Kidney epithelial cell (primary cell): ENCODE results near the gene HSD17B8. TPM values are rescaled to one million over a fixed set of nuclear protein-coding genes. Genes with fewer than 3 reads are reported as not detected.

ENCODE experiments used
- DNase-seq: peaks from one replicate; pipeline ENCODE4 v3.0.0-alpha.2; 2010; ENCODE audit warnings: low read depth
- H3K27me3 ChIP-seq: 2 replicates; pipeline ENCODE4 v1.6.0; 2011; ENCODE audit warnings: low read length; ENCODE audit not compliant: control insufficient read depth, insufficient read depth
- H3K36me3 ChIP-seq: 2 replicates; pipeline ENCODE4 v1.5.1; 2011; ENCODE audit warnings: low read length; ENCODE audit not compliant: control insufficient read depth, insufficient read depth
- H3K4me3 ChIP-seq: 2 replicates; pipeline ENCODE4 v1.5.1; 2011; ENCODE audit warnings: low read depth, mild to moderate bottlenecking, control low read depth, low read length
- total RNA-seq: library from RNA; depleted of rRNA; stranded (reverse); fragments of >200 nt; gene quantifications from 2 replicates; pipeline ENCODE4 v1.2.3, GENCODE V29; 2015
- TF ChIP-seq, protein P1 (sequence below): IDR thresholded peaks from 2 replicates; pipeline ENCODE4 v1.5.1; 2011; ENCODE audit warnings: mild to moderate bottlenecking, moderate library complexity, low read length, control low read depth, inconsistent platforms; ENCODE audit not compliant: insufficient read depth, poor library complexity, severe bottlenecking

HSD17B8 gene
- total RNA-seq, 1 donor from 2014 or later = 13.1 TPM

DNA sequence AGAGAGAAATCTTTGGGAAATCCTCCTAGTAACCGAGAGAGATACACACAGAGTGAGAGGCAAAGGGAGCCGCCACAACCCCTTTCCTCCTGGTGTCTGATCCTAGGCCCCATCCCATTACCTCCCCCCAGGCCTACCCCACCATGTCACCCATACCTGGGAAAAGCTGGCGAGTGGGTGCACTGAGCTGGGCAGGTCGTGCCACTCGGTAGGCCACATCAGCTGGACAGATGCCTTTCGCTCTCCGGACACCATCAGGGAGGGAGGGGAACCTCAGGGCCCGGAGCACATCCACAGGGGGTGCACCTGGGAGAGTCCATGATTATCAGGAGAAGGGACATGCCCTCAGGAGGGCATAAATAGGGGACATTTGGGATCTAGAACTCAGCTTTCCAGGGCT lies 15.3 kb upstream of the HSD17B8 start:
- H3K27me3 ChIP-seq = peaks cover 36% of the 10 kb centered on the region
- no peaks in the 10 kb centered on the region for H3K36me3 ChIP-seq
- H3K4me3 ChIP-seq = no peak overlapping the region
- DNase-seq = no peak
- TF ChIP-seq, protein P1, sequence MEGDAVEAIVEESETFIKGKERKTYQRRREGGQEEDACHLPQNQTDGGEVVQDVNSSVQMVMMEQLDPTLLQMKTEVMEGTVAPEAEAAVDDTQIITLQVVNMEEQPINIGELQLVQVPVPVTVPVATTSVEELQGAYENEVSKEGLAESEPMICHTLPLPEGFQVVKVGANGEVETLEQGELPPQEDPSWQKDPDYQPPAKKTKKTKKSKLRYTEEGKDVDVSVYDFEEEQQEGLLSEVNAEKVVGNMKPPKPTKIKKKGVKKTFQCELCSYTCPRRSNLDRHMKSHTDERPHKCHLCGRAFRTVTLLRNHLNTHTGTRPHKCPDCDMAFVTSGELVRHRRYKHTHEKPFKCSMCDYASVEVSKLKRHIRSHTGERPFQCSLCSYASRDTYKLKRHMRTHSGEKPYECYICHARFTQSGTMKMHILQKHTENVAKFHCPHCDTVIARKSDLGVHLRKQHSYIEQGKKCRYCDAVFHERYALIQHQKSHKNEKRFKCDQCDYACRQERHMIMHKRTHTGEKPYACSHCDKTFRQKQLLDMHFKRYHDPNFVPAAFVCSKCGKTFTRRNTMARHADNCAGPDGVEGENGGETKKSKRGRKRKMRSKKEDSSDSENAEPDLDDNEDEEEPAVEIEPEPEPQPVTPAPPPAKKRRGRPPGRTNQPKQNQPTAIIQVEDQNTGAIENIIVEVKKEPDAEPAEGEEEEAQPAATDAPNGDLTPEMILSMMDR = no peak

DNA sequence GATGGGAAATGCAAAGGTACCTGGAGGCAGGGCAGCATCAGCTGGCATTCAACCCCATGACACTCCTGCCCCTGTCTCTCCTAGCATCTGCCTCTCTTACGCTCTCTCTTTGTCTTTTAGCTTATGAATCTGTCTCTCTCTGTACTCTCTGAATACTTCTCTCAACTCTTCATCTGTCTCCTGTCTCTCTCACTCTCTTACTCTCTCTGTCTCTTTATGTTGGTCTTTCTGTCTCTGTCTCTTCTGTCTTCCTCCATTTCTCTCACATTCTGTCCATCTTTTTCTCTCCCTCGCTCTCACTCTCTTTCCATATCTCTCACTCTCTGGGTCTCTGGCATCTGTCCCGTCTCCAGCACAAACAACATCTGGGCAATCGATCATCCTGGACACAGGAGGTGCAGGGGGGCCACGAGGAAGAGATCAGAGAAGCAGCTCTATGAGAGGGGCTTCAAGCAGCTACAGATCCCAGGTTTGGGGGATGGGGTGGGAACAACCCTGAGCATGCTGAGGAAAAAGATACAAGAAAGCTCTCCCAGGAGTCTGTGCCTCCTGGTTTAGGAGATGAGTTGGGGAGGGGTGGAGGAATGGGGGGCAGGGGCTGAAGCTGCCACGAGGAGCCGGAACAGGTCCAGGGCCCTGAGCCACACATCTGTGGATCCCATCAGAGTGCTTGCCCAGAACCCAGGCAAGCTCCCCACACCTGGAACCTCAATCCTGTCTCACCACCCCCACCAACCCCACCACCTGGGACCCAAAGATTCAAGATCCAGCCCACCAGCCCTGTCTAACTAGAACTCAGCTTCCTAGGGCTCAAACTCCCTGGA lies 14.6 kb upstream of the HSD17B8 start:
- H3K4me3 ChIP-seq = no peak overlapping the region
- TF ChIP-seq, protein P1 = no peak
- no peak for DNase-seq
- peaks cover 36% of the 10 kb centered on the region for H3K27me3 ChIP-seq
- H3K36me3 ChIP-seq = no peaks in the 10 kb centered on the region

DNA sequence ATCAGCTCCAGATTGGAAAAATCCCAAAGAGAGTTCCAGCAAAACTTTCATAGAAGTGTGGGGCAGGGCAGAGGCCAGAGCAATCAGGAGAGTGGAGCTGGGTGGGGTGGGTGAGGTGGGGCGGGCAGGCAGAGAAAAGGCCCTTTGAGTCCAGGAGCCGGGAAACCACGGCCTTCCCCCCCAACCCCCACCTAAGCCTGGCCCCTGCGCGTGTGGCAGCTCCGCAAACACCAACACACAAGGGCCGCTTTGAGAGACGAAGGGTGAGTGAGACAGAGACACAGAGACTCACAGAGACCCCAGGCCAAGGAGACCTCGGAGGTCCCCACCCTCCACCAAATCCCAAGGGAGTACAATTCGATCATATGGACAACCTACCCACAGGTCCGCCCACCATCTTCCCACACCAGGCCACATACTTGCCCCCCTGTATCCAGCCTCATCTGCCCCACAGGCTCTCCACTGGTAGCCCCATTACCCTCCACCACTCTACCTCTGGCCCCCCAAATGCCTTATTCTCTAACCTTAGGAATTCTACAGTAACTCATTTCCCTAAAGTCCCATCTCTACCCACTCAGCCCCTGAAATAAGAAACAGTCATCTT lies 13.8 kb upstream of the HSD17B8 start:
- H3K27me3 ChIP-seq = peaks cover 36% of the 10 kb centered on the region
- H3K36me3 ChIP-seq = peaks cover 2% of the 10 kb centered on the region
- no peak overlapping the region for H3K4me3 ChIP-seq
- TF ChIP-seq, protein P1 = no peak
- DNase-seq = no peak

GRCh38 chr6:33191383-33192104 lies 12.9 kb upstream of the HSD17B8 start:
- TF ChIP-seq, protein P1 = no peak
- Histone ChIP-seq H3K36me3 (peaks cover 2% of the 10 kb centered on the region), H3K4me3 (no peak overlapping the region), H3K27me3 (peaks cover 29% of the 10 kb centered on the region)
- no peak for DNase-seq

DNA sequence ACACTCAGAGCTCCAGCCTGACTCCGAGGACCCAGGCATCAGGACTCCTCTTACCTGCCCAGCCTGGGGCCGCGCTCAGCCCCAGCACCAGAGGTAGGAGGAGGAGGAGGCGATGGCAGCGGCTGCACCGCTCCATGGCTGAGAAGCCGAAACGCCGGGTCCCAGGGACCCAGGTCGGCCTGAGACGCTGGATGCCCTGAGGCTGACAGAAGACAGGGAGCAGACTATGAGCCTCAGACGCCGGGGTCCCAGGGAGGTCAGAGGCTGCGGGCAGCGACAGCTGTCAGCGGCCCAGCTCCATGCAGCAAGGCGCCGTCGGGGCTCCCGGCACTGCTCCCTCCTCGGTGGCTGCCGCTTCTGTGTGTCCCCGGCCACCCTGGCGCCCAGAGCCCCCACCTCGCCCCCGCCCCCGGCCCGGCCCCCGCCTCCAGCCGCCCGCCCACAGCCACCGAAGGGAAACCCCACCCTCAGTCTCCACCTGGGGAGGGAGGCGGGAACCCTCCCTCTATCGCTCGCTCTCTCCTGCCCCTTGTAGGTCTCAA lies 12.3 kb upstream of the HSD17B8 start, which contains the start of gene COL11A2:
TSS of gene COL11A2 (minus strand) at position 363 of the 542 bp plus-strand sequence. CDS start at position 136, 227 bp downstream.
- no peak for DNase-seq
- Histone ChIP-seq H3K4me3 (peak within 1 kb of the TSS; percentile 23), H3K27me3 (peaks cover 26% of the 10 kb centered on the region), H3K36me3 (peaks cover 2% of the 10 kb centered on the region)
- TF ChIP-seq, protein P1 = no peak
